ENCODE data around the gene SPDEF. TPM values are rescaled to one million over a fixed set of nuclear protein-coding genes. Genes with fewer than 3 reads are reported as not detected.

The SPDEF gene
- total RNA-seq, 4 donors from 2014 or later, result not detected

GRCh38 chr6:34519971-34520644, 36.0 kb downstream of the SPDEF start:
- peaks cover 0 to 19% of the 10 kb centered on the region in 2 donors for H3K27me3 ChIP-seq
- no peak for DNase-seq (ENCODE audit: low spot score in 2 of 2)
- TF ChIP-seq POLR2A (IDR thresholded peaks at IDR 0.05) (no peak), EP300 (IDR thresholded peaks at IDR 0.05) (no peak)
- TF ChIP-seq, protein P1, sequence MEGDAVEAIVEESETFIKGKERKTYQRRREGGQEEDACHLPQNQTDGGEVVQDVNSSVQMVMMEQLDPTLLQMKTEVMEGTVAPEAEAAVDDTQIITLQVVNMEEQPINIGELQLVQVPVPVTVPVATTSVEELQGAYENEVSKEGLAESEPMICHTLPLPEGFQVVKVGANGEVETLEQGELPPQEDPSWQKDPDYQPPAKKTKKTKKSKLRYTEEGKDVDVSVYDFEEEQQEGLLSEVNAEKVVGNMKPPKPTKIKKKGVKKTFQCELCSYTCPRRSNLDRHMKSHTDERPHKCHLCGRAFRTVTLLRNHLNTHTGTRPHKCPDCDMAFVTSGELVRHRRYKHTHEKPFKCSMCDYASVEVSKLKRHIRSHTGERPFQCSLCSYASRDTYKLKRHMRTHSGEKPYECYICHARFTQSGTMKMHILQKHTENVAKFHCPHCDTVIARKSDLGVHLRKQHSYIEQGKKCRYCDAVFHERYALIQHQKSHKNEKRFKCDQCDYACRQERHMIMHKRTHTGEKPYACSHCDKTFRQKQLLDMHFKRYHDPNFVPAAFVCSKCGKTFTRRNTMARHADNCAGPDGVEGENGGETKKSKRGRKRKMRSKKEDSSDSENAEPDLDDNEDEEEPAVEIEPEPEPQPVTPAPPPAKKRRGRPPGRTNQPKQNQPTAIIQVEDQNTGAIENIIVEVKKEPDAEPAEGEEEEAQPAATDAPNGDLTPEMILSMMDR (IDR thresholded peaks at IDR 0.05), result no peak
- H3K36me3 ChIP-seq, result no peaks in the 10 kb centered on the region
- peaks cover 0 to 7% (median 1%) of the 10 kb centered on the region in 4 donors for H3K4me1 ChIP-seq
- H3K9me3 ChIP-seq, result no peaks in the 10 kb centered on the region
- H3K27ac ChIP-seq, result no peak overlapping the region
- WGBS, 2 donors, result 77 to 82% methylated on average over 8 of the region's 8 CpGs
- no peak overlapping the region for H3K4me3 ChIP-seq

DNA sequence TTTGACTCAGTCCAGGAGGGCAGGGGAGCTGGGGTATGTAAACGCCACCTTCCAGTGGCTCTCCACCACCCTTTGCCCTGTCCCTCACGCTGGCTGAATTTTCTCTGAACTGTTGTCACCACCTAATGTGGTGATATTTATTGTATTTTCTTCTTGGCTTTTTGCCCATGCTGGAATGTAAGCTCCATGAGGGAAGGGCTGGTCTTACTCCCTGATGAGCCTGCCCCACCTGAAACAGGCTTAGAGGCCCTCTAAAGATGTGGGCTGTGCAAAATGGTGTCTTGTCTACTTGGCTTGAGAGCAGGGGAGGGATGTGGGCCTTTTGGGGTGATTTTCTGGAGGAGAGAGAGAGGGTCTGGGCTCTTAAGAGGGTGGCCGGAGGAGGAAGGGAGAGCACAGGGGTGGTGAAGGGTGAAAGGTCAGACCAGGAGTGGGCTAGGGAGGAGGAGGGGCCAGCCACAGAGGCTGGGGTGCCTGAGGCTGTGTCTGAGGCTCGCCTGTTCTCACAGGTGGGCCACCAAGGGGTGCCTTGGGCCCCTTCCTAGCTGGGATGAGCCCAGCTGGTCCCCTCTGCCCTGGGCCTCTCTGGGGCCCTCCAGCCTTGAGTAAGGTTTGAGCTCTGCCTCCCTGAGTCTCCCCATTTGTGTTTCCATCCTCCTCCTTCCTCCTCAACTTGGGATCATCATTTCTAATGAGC, 37.3 kb downstream of the SPDEF start:
- 86 to 91% methylated on average over 4 of the region's 4 CpGs for WGBS, 2 donors
- DNase-seq (ENCODE audit: low spot score in 2 of 2), result no peak

GRCh38 chr6:34517966-34518365, 38.2 kb downstream of the SPDEF start:
- no peak for DNase-seq (ENCODE audit: low spot score in 2 of 2)
- Histone ChIP-seq H3K36me3 (no peaks in the 10 kb centered on the region), H3K4me3 (no peak overlapping the region), H3K4me1 (peaks cover 0 to 16% (median 7%) of the 10 kb centered on the region in 4 donors), H3K27ac (no peak overlapping the region), H3K27me3 (peaks cover 0 to 23% of the 10 kb centered on the region in 2 donors), H3K9me3 (no peaks in the 10 kb centered on the region)
- TF ChIP-seq, protein P1 (IDR thresholded peaks at IDR 0.05), result no peak
- TF ChIP-seq POLR2A (IDR thresholded peaks at IDR 0.05), result no peak
- no peak for TF ChIP-seq EP300 (IDR thresholded peaks at IDR 0.05)
- WGBS, 2 donors, result 81 to 85% methylated on average over 4 to 8 of the region's 8 CpGs

More for the DNA sequence above, 37.3 kb downstream of the SPDEF start:
- Histone ChIP-seq H3K27me3 (peaks cover 0 to 23% of the 10 kb centered on the region in 2 donors), H3K36me3 (no peaks in the 10 kb centered on the region), H3K27ac (no peak overlapping the region), H3K4me1 (peaks cover 0 to 16% (median 7%) of the 10 kb centered on the region in 4 donors), H3K9me3 (no peaks in the 10 kb centered on the region), H3K4me3 (no peak overlapping the region)
- TF ChIP-seq EP300 (IDR thresholded peaks at IDR 0.05) (no peak), POLR2A (IDR thresholded peaks at IDR 0.05) (no peak)
- TF ChIP-seq, protein P1 (IDR thresholded peaks at IDR 0.05), result no peak

DNA sequence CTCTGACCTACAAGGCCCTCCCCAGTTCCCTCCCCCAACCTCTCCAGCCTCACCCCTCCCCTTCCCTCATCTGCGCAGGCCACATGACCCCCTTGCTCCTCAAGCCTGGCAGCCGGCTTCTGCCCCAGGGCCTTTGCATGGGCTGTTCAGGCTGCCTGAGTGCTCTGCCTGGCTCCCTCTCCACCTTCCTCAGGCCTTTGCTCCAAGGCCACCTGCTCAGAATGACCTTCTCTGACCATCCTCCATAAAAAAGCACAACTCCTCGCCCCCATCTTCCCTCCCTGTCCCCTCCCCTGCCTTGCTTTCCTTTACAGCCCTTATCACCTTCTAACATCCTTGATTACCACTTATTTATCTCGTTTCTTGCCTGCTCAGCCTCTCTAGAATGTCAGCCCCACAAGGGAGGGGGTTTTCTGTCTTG, 38.7 kb downstream of the SPDEF start:
- WGBS, 2 donors, result 78 to 82% methylated on average over 4 of the region's 4 CpGs
- H3K9me3 ChIP-seq, result no peaks in the 10 kb centered on the region
- no peak overlapping the region for H3K4me3 ChIP-seq
- H3K36me3 ChIP-seq, result no peaks in the 10 kb centered on the region
- peaks cover 0 to 23% of the 10 kb centered on the region in 2 donors for H3K27me3 ChIP-seq
- TF ChIP-seq EP300 (IDR thresholded peaks at IDR 0.05) (no peak), POLR2A (IDR thresholded peaks at IDR 0.05) (no peak)
- TF ChIP-seq, protein P1 (IDR thresholded peaks at IDR 0.05), result no peak
- peaks cover 0 to 16% (median 7%) of the 10 kb centered on the region in 4 donors for H3K4me1 ChIP-seq
- no peak for DNase-seq (ENCODE audit: low spot score in 2 of 2)
- H3K27ac ChIP-seq, result no peak overlapping the region
